ENCODE results near the gene PITX1. TPM values are rescaled to one million over a fixed set of nuclear protein-coding genes. Genes with fewer than 3 reads are reported as not detected.

The PITX1 gene
- polyA plus RNA-seq, 3 donors: not detected

DNA sequence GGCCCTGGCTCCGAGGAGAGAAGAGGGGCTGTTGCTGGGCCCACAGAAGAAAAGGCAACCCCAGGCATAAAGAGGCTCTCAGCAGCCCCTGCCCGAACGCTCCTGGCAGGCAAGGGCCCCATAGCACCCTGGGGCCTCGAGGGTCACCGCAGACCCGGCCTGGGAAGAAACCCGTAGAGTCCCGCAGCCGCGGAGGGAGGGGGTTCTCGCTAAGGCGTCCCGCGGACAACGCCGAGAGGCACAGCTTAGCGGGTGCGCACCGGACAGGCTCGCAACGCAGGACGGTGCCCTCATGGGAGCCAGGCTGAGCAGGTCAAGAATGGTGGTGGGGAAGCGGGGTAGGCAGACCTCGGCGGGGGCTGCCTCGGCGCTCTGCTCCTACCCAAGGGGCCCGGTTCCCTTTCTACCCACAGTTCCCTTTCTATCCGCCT, 6.7 kb downstream of the PITX1 start:
- no peaks in the 10 kb centered on the region for H4K20me1 ChIP-seq (ENCODE audit: insufficient read depth, low read length)
- peaks cover 3 to 9% of the 10 kb centered on the region in 2 donors for H3K36me3 Mint-ChIP-seq
- H3K4me1 ChIP-seq (ENCODE audit: control insufficient read depth in 1 of 2, insufficient read depth in 2 of 2, low read length in 2 of 2): peaks cover 8 to 9% of the 10 kb centered on the region in 2 donors
- no peaks in the 10 kb centered on the region for H3K79me2 ChIP-seq (ENCODE audit: insufficient read depth, low read length)
- H3K36me3 ChIP-seq (replicated peaks in 1 of 2; ENCODE audit: control insufficient read depth in 1 of 2, insufficient read depth in 2 of 2, low read length in 2 of 2): no peaks in the 10 kb centered on the region
- H3K4me3 Mint-ChIP-seq: peak overlapping the region in 1 of 2 donors; percentile 77
- no peak overlapping the region for H3K4me3 ChIP-seq (replicated peaks in 1 of 3; ENCODE audit: low read depth in 2 of 3, low read length in 3 of 3)
- H3K27me3 Mint-ChIP-seq (ENCODE audit: low read depth in 3 of 3): peaks cover 70 to 85% (median 81%) of the 10 kb centered on the region in 3 donors
- H3K9ac ChIP-seq (ENCODE audit: insufficient read depth, low read length, poor library complexity, severe bottlenecking): no peak overlapping the region
- DNase-seq: no peak
- no peak overlapping the region for H2AFZ ChIP-seq (ENCODE audit: insufficient read depth, low read depth, low read length, poor library complexity, severe bottlenecking)
- peaks cover 22% of the 10 kb centered on the region for H3K4me1 Mint-ChIP-seq
- no peak overlapping the region for H3K27ac Mint-ChIP-seq
- peaks cover 0 to 20% (median 16%) of the 10 kb centered on the region in 7 donors for H3K9me3 Mint-ChIP-seq
- peaks cover 0 to 41% of the 10 kb centered on the region in 2 donors for H3K9me3 ChIP-seq (replicated peaks in 1 of 2; ENCODE audit: control insufficient read depth in 1 of 2, insufficient read depth in 1 of 2, low read length in 2 of 2)
- WGBS (ENCODE audit: insufficient coverage): 12% methylated on average over 20 of the region's 29 CpGs
- intact Hi-C loops (cut with micrococcal nuclease): no loop called here
- H3K4me2 ChIP-seq (replicated peaks; ENCODE audit: extremely low read depth, low read length, poor library complexity, severe bottlenecking): no peak overlapping the region
- H3K27ac ChIP-seq (ENCODE audit: low read depth in 1 of 2, low read length in 2 of 2): no peak overlapping the region
- TF ChIP-seq, protein P1, sequence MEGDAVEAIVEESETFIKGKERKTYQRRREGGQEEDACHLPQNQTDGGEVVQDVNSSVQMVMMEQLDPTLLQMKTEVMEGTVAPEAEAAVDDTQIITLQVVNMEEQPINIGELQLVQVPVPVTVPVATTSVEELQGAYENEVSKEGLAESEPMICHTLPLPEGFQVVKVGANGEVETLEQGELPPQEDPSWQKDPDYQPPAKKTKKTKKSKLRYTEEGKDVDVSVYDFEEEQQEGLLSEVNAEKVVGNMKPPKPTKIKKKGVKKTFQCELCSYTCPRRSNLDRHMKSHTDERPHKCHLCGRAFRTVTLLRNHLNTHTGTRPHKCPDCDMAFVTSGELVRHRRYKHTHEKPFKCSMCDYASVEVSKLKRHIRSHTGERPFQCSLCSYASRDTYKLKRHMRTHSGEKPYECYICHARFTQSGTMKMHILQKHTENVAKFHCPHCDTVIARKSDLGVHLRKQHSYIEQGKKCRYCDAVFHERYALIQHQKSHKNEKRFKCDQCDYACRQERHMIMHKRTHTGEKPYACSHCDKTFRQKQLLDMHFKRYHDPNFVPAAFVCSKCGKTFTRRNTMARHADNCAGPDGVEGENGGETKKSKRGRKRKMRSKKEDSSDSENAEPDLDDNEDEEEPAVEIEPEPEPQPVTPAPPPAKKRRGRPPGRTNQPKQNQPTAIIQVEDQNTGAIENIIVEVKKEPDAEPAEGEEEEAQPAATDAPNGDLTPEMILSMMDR (IDR thresholded peaks at IDR 0.05): no peak
- peaks cover 50 to 76% of the 10 kb centered on the region in 2 donors for H3K27me3 ChIP-seq (ENCODE audit: control insufficient read depth in 2 of 2, insufficient read depth in 2 of 2, low read length in 2 of 2)

DNA sequence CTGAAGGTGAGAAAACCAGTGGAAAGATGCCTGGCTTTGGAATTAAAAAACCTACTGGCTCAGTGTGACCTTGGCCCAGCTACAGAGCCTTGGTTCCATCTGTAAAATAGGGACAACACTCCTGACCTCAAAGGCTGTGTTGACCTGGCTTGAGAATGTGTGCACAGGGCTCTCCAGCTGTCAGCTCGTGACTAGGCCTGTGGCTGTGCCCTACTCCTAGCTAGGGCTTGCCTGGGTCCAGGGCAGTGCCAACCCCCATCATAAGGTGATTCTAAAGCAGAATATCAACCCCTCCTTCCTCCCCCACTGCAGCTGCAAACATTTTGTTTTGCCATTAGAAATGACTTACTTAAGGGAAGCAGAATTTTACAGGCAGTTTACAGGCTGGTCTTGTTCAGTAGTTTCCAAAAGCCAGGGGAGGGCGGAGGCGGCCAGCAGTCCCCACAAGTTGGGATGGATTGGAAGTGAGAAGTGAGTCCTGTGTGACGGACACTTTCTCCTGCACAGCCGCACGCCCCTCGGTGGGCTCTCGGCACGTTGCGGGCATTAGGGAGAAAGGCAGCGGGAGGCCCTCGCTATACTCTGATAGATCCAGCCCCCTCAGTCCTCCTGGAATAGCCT, 7.3 kb downstream of the PITX1 start:
- WGBS (ENCODE audit: insufficient coverage): 70% methylated on average over 11 of the region's 12 CpGs
- H3K27me3 ChIP-seq (ENCODE audit: control insufficient read depth in 2 of 2, insufficient read depth in 2 of 2, low read length in 2 of 2): peaks cover 45 to 75% of the 10 kb centered on the region in 2 donors
- no peak overlapping the region for H3K9ac ChIP-seq (ENCODE audit: insufficient read depth, low read length, poor library complexity, severe bottlenecking)
- Mint-ChIP-seq H3K27ac (no peak overlapping the region), H3K4me1 (peaks cover 19% of the 10 kb centered on the region), H3K36me3 (peaks cover 3 to 6% of the 10 kb centered on the region in 2 donors), H3K27me3 (ENCODE audit: low read depth in 3 of 3) (peaks cover 67 to 83% (median 80%) of the 10 kb centered on the region in 3 donors), H3K9me3 (peaks cover 0 to 17% (median 14%) of the 10 kb centered on the region in 7 donors), H3K4me3 (peak overlapping the region in 1 of 2 donors; percentile 51)
- no peak overlapping the region for H3K27ac ChIP-seq (ENCODE audit: low read depth in 1 of 2, low read length in 2 of 2)
- no peak for DNase-seq
- no peaks in the 10 kb centered on the region for H3K36me3 ChIP-seq (replicated peaks in 1 of 2; ENCODE audit: control insufficient read depth in 1 of 2, insufficient read depth in 2 of 2, low read length in 2 of 2)
- no peaks in the 10 kb centered on the region for H4K20me1 ChIP-seq (ENCODE audit: insufficient read depth, low read length)
- TF ChIP-seq, protein P1 (IDR thresholded peaks at IDR 0.05): no peak
- no peak overlapping the region for H3K4me3 ChIP-seq (replicated peaks in 1 of 3; ENCODE audit: low read depth in 2 of 3, low read length in 3 of 3)
- intact Hi-C loops (cut with micrococcal nuclease): no loop called here
- peaks cover 0 to 39% of the 10 kb centered on the region in 2 donors for H3K9me3 ChIP-seq (replicated peaks in 1 of 2; ENCODE audit: control insufficient read depth in 1 of 2, insufficient read depth in 1 of 2, low read length in 2 of 2)
- peaks cover 8 to 9% of the 10 kb centered on the region in 2 donors for H3K4me1 ChIP-seq (ENCODE audit: control insufficient read depth in 1 of 2, insufficient read depth in 2 of 2, low read length in 2 of 2)
- no peak overlapping the region for H2AFZ ChIP-seq (ENCODE audit: insufficient read depth, low read depth, low read length, poor library complexity, severe bottlenecking)
- H3K79me2 ChIP-seq (ENCODE audit: insufficient read depth, low read length): no peaks in the 10 kb centered on the region
- no peak overlapping the region for H3K4me2 ChIP-seq (replicated peaks; ENCODE audit: extremely low read depth, low read length, poor library complexity, severe bottlenecking)
